Keratinocyte (primary cell): Measurements from ENCODE around the gene LGR6. TPM values are rescaled to one million over a fixed set of nuclear protein-coding genes. Genes with fewer than 3 reads are reported as not detected.

ENCODE experiments used
- DNase-seq: peaks from one replicate; pipeline ENCODE4 v3.0.0-alpha.2; 2011; ENCODE audit warnings: low read depth, missing footprints, low spot score
- FAIRE-seq: peaks from 2 replicates; lab custom pipeline; 2011; peaks lifted over from hg19 to GRCh38; lab: Jason Lieb, UNC
- H2AFZ ChIP-seq: 2 replicates; pipeline ENCODE4 v1.6.0; 2012; ENCODE audit warnings: low read length, control low read depth, inconsistent platforms; ENCODE audit not compliant: control insufficient read depth
- H3K27ac ChIP-seq: 2 replicates; pipeline ENCODE4 v1.5.1; 2011; ENCODE audit warnings: low read length; ENCODE audit not compliant: control insufficient read depth, insufficient read depth
- H3K27me3 ChIP-seq: 3 replicates; pipeline ENCODE4 v1.6.0; 2011; ENCODE audit warnings: low read length; ENCODE audit not compliant: control insufficient read depth, insufficient read depth; ENCODE audit errors: extremely low read depth
- H3K36me3 ChIP-seq, 2 experiments: 2 replicates in 1 of 2; 3 replicates in 1 of 2; pipeline ENCODE4 v1.5.1; 2011; ENCODE audit warnings: low read length in 2 of 2, mild to moderate bottlenecking in 1 of 2; ENCODE audit not compliant: control insufficient read depth in 2 of 2, insufficient read depth in 2 of 2; ENCODE audit errors: extremely low read depth in 1 of 2
- H3K4me1 ChIP-seq: 3 replicates; pipeline ENCODE4 v1.5.1; 2011; ENCODE audit warnings: low read length; ENCODE audit not compliant: control insufficient read depth, insufficient read depth; ENCODE audit errors: extremely low read depth
- H3K4me2 ChIP-seq: 3 replicates; pipeline ENCODE4 v1.6.0; 2011; ENCODE audit warnings: low read depth, low read length; ENCODE audit not compliant: control insufficient read depth, insufficient read depth; ENCODE audit errors: extremely low read depth
- H3K4me3 ChIP-seq, 3 experiments: fragments of 200-600 bp in 1 of 3; sonication (generic) in 1 of 3; 2 replicates in 2 of 3; 3 replicates in 1 of 3; pipeline ENCODE4 v1.5.1; 2011 to 2016; ENCODE audit warnings: low read length in 3 of 3, mild to moderate bottlenecking in 3 of 3, control low read depth in 2 of 3, inconsistent platforms in 1 of 3, low read depth in 1 of 3, mixed read lengths in 1 of 3, mixed run types in 1 of 3, moderate library complexity in 1 of 3; ENCODE audit not compliant: control insufficient read depth in 2 of 3, insufficient read depth in 2 of 3; ENCODE audit errors: extremely low read depth in 1 of 3
- H3K79me2 ChIP-seq: 2 replicates; pipeline ENCODE4 v1.6.0; 2012; ENCODE audit warnings: low read length; ENCODE audit not compliant: control insufficient read depth, insufficient read depth
- H3K9ac ChIP-seq: 3 replicates; pipeline ENCODE4 v1.6.0; 2011; ENCODE audit warnings: low read length; ENCODE audit not compliant: control insufficient read depth, insufficient read depth; ENCODE audit errors: extremely low read depth
- H3K9me1 ChIP-seq: 3 replicates; pipeline ENCODE4 v1.6.0; 2011; ENCODE audit warnings: low read length; ENCODE audit not compliant: control insufficient read depth, insufficient read depth; ENCODE audit errors: extremely low read depth
- H3K9me3 ChIP-seq: 2 replicates; pipeline ENCODE4 v1.5.1; 2012; ENCODE audit warnings: low read depth, low read length; ENCODE audit not compliant: control insufficient read depth
- H4K20me1 ChIP-seq: 3 replicates; pipeline ENCODE4 v1.6.0; 2011; ENCODE audit warnings: low read length; ENCODE audit not compliant: control insufficient read depth, insufficient read depth; ENCODE audit errors: extremely low read depth
- EZH2 ChIP-seq: IDR thresholded peaks from one replicate; pipeline ENCODE4 v1.6.1; 2012; ENCODE audit warnings: inconsistent platforms, mild to moderate bottlenecking, low read length, moderate library complexity
- dilution Hi-C: fragments of 300-500 bp; cut with MboI; formaldehyde crosslinking; loops from one replicate; pipeline ENCODE4 v1.7.0; 2020; ENCODE audit warnings: low sequenced_read_pairs; ENCODE audit not compliant: extremely low pct_ligation_motif_present
- polyA plus RNA-seq, 5 experiments: library from polyadenylated mRNA; depleted of rRNA in 3 of 5; stranded (reverse) in 3 of 5; stranded (forward) in 1 of 5; unstranded in 1 of 5; fragments of >200 nt; gene quantifications; 1 replicate in 1 of 5; 2 replicates in 3 of 5; 3 replicates in 1 of 5; pipeline versions ENCODE4 v1.2.1 to v1.2.3, GENCODE V29; 2011 to 2012; ENCODE audit warnings: missing spikeins in 2 of 5, low read depth in 1 of 5, low replicate concordance in 1 of 5
- TF ChIP-seq, protein P1 (sequence below), 3 experiments: IDR thresholded peaks in 1 of 3; conservative IDR thresholded peaks in 1 of 3; optimal IDR thresholded peaks in 1 of 3; 2 replicates in 2 of 3; 3 replicates in 1 of 3; pipeline versions ENCODE3 to v1.5.1; 2011; ENCODE audit warnings: low read length in 3 of 3, mild to moderate bottlenecking in 3 of 3, moderate library complexity in 2 of 3, control low read depth in 1 of 3, inconsistent platforms in 1 of 3; ENCODE audit not compliant: insufficient read depth in 2 of 3; ENCODE audit errors: extremely low read depth in 1 of 3

The LGR6 gene
- polyA plus RNA-seq, 1 donor (not counting 4 experiments of a cell fraction or from before 2014, with no cell fraction given): 0.42 TPM

DNA sequence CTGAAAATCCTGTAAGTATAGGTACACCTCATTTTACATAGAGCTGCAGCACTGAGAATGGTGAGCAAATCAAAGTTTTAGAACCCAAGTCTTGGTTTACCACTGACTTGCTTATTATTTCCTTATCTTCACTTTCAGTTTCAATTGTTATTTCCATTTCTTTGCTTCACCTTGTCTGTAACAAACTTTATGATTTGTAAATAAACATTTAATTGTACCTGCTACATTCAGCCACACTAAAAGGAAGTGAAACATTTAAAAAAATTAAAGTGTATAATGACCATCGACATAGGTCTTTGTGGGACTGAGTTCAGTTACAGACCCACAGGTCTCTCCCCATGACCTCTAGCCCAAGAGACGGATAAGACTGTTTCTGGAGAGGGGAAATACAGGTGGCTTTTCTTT lies 34.4 kb downstream of the LGR6 start:
- Histone ChIP-seq H3K36me3 (no peaks in the 10 kb centered on the region), H3K27ac (no peak overlapping the region), H3K4me1 (peaks cover 33% of the 10 kb centered on the region), H3K9me1 (peaks cover 2% of the 10 kb centered on the region), H3K9ac (no peak overlapping the region), H4K20me1 (no peaks in the 10 kb centered on the region), H3K27me3 (no peaks in the 10 kb centered on the region), H3K9me3 (no peaks in the 10 kb centered on the region), H3K4me2 (no peak overlapping the region), H2AFZ (no peak overlapping the region), H3K79me2 (no peaks in the 10 kb centered on the region), H3K4me3 (no peak overlapping the region)
- FAIRE-seq (no peak), DNase-seq (no peak)
- no peak for TF ChIP-seq EZH2
- TF ChIP-seq, protein P1, sequence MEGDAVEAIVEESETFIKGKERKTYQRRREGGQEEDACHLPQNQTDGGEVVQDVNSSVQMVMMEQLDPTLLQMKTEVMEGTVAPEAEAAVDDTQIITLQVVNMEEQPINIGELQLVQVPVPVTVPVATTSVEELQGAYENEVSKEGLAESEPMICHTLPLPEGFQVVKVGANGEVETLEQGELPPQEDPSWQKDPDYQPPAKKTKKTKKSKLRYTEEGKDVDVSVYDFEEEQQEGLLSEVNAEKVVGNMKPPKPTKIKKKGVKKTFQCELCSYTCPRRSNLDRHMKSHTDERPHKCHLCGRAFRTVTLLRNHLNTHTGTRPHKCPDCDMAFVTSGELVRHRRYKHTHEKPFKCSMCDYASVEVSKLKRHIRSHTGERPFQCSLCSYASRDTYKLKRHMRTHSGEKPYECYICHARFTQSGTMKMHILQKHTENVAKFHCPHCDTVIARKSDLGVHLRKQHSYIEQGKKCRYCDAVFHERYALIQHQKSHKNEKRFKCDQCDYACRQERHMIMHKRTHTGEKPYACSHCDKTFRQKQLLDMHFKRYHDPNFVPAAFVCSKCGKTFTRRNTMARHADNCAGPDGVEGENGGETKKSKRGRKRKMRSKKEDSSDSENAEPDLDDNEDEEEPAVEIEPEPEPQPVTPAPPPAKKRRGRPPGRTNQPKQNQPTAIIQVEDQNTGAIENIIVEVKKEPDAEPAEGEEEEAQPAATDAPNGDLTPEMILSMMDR (optimal IDR thresholded peaks at IDR 0.05 in 1 of 3, IDR thresholded peaks at IDR 0.05 in 1 of 3, conservative IDR thresholded peaks at IDR 0.05 in 1 of 3; ENCODE audit: extremely low read depth in 1 of 3, insufficient read depth in 2 of 3, low read length in 3 of 3): no peak
- dilution Hi-C loops: no loop called here

DNA sequence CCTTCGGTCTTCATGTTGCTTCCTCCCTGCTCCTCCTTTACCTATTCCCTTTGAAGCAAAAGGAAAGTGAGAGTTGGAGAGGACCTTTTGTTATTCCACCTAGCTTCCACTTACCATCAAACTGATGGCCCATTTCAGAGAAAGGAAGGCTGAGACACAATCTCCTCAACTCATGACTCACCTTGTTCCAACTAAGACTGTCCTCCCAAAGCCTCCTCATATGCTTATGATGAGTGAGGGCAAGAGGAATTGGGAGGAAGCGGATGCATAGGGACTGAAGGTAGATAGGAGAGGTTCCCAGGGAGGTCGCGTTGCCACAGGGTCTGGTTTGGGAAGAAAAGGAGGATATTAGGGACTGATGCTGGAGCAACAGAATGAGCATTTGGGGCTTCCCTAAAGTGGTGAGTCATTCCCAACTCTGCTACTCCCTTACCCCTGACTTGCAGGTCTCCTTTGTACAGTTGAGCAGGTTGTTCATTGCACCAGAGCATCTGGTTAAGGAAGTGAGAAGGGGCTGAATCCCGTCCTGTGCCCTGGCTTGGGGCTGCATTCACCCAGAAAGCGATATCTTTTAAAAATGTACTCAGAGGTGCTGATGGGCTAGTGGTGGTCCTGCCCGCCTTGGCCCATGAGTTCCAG lies 35.0 kb downstream of the LGR6 start:
- no peaks in the 10 kb centered on the region for H3K27me3 ChIP-seq
- peak overlapping the region; percentile 76 for H3K4me2 ChIP-seq
- peak overlapping the region; percentile 80 for H2AFZ ChIP-seq
- peak overlapping the region; percentile 48 for H3K9ac ChIP-seq
- H3K4me3 ChIP-seq: no peak overlapping the region
- H3K9me1 ChIP-seq: peaks cover 2% of the 10 kb centered on the region
- TF ChIP-seq, protein P1 (optimal IDR thresholded peaks at IDR 0.05 in 1 of 3, IDR thresholded peaks at IDR 0.05 in 1 of 3, conservative IDR thresholded peaks at IDR 0.05 in 1 of 3; ENCODE audit: extremely low read depth in 1 of 3, insufficient read depth in 2 of 3, low read length in 3 of 3): no peak
- no peak for TF ChIP-seq EZH2
- DNase-seq (no peak), FAIRE-seq (peak; percentile 66)
- no peaks in the 10 kb centered on the region for H3K36me3 ChIP-seq
- no peaks in the 10 kb centered on the region for H4K20me1 ChIP-seq
- H3K9me3 ChIP-seq: no peaks in the 10 kb centered on the region
- H3K4me1 ChIP-seq: peaks cover 28% of the 10 kb centered on the region
- dilution Hi-C loops: no loop called here
- peak overlapping the region; percentile 71 for H3K27ac ChIP-seq
- H3K79me2 ChIP-seq: no peaks in the 10 kb centered on the region
